NOMO-1 (cell line): ENCODE data around the gene PRICKLE4.

Experiments used
- DNase-seq, 2 experiments: peaks; one replicate each; lab custom pipeline; 2025; ENCODE audit not compliant: unreplicated experiment in 2 of 2; lab: John Stamatoyannopoulos, UW

Gene PRICKLE4

GRCh38 chr6:41832263-41832662, 51.7 kb downstream of the PRICKLE4 start:
- no peak for DNase-seq

- DNase-seq = no peak
Measured at GRCh38 chr6:41836022-41836659, 55.6 kb downstream of the PRICKLE4 start.

- DNase-seq = no peak
Measured at GRCh38 chr6:41836660-41837052, 56.1 kb downstream of the PRICKLE4 start.
